HCT116 (cell line): ENCODE results near the gene SNX9.

ENCODE experiments used
- CEBPB ChIP-seq: IDR thresholded peaks from 2 replicates; pipeline ENCODE4 v1.6.1; 2012; ENCODE audit warnings: low read depth
- CTCF ChIP-seq, 3 experiments: fragments of 200-600 bp in 1 of 3; sonication (generic) in 1 of 3; IDR thresholded peaks in 2 of 3; conservative IDR thresholded peaks in 1 of 3; 2 replicates each; pipeline ENCODE4 v1.5.1; 2012 to 2017; ENCODE audit warnings: low read depth in 2 of 3, low read length in 2 of 3, antibody characterized with exemption in 1 of 3, borderline replicate concordance in 1 of 3, control low read depth in 1 of 3, mild to moderate bottlenecking in 1 of 3, mixed read lengths in 1 of 3, mixed run types in 1 of 3, moderate library complexity in 1 of 3; ENCODE audit not compliant: insufficient read depth in 1 of 3
- EGR1 ChIP-seq: IDR thresholded peaks from 2 replicates; pipeline ENCODE4 v1.6.1; 2012; ENCODE audit warnings: low read depth
- EZH2phosphoT487 ChIP-seq: fragments of 200-600 bp; IDR thresholded peaks from 2 replicates; pipeline ENCODE4 v1.6.1; 2018; ENCODE audit warnings: antibody characterized with exemption, borderline replicate concordance
- MAX ChIP-seq: IDR thresholded peaks from 2 replicates; pipeline ENCODE4 v1.6.1; 2012
- POLR2A ChIP-seq: IDR thresholded peaks from 2 replicates; pipeline ENCODE4 v1.7.0; 2011; ENCODE audit warnings: borderline replicate concordance; ENCODE audit not compliant: insufficient read depth, insufficient read length; ENCODE audit errors: extremely low read depth
- POLR2AphosphoS5 ChIP-seq: IDR thresholded peaks from 2 replicates; pipeline ENCODE4 v1.6.1; 2011; ENCODE audit warnings: mild to moderate bottlenecking, low read depth, low read length, moderate library complexity
- RAD21 ChIP-seq: IDR thresholded peaks from 2 replicates; pipeline ENCODE4 v1.6.1; 2012; ENCODE audit warnings: low read depth, mild to moderate bottlenecking
- SRF ChIP-seq: IDR thresholded peaks from 2 replicates; pipeline ENCODE4 v1.6.1; 2012; ENCODE audit warnings: low read depth
- YY1 ChIP-seq: IDR thresholded peaks from 2 replicates; pipeline ENCODE4 v1.6.1; 2011; ENCODE audit warnings: low read length, low read depth, moderate library complexity, mild to moderate bottlenecking; ENCODE audit not compliant: insufficient replicate concordance; ENCODE audit errors: extremely low read depth
- ZBTB33 ChIP-seq: IDR thresholded peaks from 2 replicates; pipeline ENCODE4 v1.6.1; 2011; ENCODE audit warnings: mild to moderate bottlenecking, low read length, moderate library complexity; ENCODE audit not compliant: insufficient replicate concordance; ENCODE audit errors: extremely low read depth
- ZNF274 ChIP-seq: fragments of 200-500 bp; sonication (Bioruptor generic); IDR thresholded peaks from 2 replicates; pipeline ENCODE4 v1.6.1; 2014; ENCODE audit warnings: mild to moderate bottlenecking, low read depth, low read length, inconsistent platforms

GRCh38 chr6:157927011-157927410, 104.0 kb downstream of the SNX9 start:
- TF ChIP-seq SRF (no peak), POLR2AphosphoS5 (no peak), ZNF274 (no peak), CEBPB (no peak), EGR1 (no peak), MAX (no peak), YY1 (no peak), POLR2A (no peak), CTCF (IDR thresholded peaks at IDR 0.05 in 2 of 3, conservative IDR thresholded peaks at IDR 0.05 in 1 of 3; ENCODE audit: borderline replicate concordance in 1 of 3, insufficient read depth in 1 of 3, low read depth in 2 of 3, low read length in 2 of 3) (no peak), RAD21 (no peak), EZH2phosphoT487 (no peak), ZBTB33 (no peak)
